Measurements from ENCODE around the gene LCN10.
"Not testable (repeated sequence)": the region's sequence is repeated elsewhere in the genome, so short reads cannot be mapped to it uniquely, and the experiment has no call there.

Gene LCN10

GRCh38 chr9:136707011-136707410 is 35.7 kb downstream of the LCN10 start:
- H3K36me3 ChIP-seq (ENCODE audit: insufficient read depth, insufficient read length, low read length): no peaks in the 10 kb centered on the region
- no peak overlapping the region for H3K4me3 ChIP-seq (ENCODE audit: insufficient read length, low read depth)
- no peak for DNase-seq (ENCODE audit: low read depth, low spot score)
- H3K9me3 ChIP-seq (ENCODE audit: insufficient read depth, low read length): no peaks in the 10 kb centered on the region
- TF ChIP-seq SUZ12 (IDR thresholded peaks at IDR 0.05; ENCODE audit: extremely low read depth, insufficient read depth, insufficient read length): no peak
- no peak for TF ChIP-seq ZNF274 (IDR thresholded peaks at IDR 0.05; ENCODE audit: low read depth, low read length)
- TF ChIP-seq YY1 (IDR thresholded peaks at IDR 0.05; ENCODE audit: insufficient read depth, insufficient read length): no peak
- H3K4me1 ChIP-seq (ENCODE audit: insufficient read depth, insufficient read length): peaks cover 12% of the 10 kb centered on the region
- H3K27me3 ChIP-seq (ENCODE audit: insufficient read depth, insufficient read length): peaks cover 9% of the 10 kb centered on the region
- no peak overlapping the region for H3K9ac ChIP-seq (ENCODE audit: insufficient read length, low read depth)

- Histone ChIP-seq H3K36me3 (ENCODE audit: insufficient read depth, insufficient read length, low read length) (no peaks in the 10 kb centered on the region), H3K4me1 (ENCODE audit: insufficient read depth, insufficient read length) (peaks cover 16% of the 10 kb centered on the region), H3K4me3 (ENCODE audit: insufficient read length, low read depth) (no peak overlapping the region), H3K9ac (ENCODE audit: insufficient read length, low read depth) (no peak overlapping the region), H3K27me3 (ENCODE audit: insufficient read depth, insufficient read length) (peaks cover 2% of the 10 kb centered on the region), H3K9me3 (ENCODE audit: insufficient read depth, low read length) (no peaks in the 10 kb centered on the region)
- DNase-seq (ENCODE audit: low read depth, low spot score): no peak
- TF ChIP-seq YY1 (IDR thresholded peaks at IDR 0.05; ENCODE audit: insufficient read depth, insufficient read length) (no peak), SUZ12 (IDR thresholded peaks at IDR 0.05; ENCODE audit: extremely low read depth, insufficient read depth, insufficient read length) (no peak), ZNF274 (IDR thresholded peaks at IDR 0.05; ENCODE audit: low read depth, low read length) (no peak)
Measured at GRCh38 chr9:136705564-136705963, 37.2 kb downstream of the LCN10 start.

GRCh38 chr9:136704741-136705140 is 38.0 kb downstream of the LCN10 start:
- not testable (repeated sequence) for DNase-seq (ENCODE audit: low read depth, low spot score); H3K9me3 ChIP-seq (ENCODE audit: insufficient read depth, low read length); H3K4me3 ChIP-seq (ENCODE audit: insufficient read length, low read depth); H3K27me3 ChIP-seq (ENCODE audit: insufficient read depth, insufficient read length); H3K9ac ChIP-seq (ENCODE audit: insufficient read length, low read depth); H3K36me3 ChIP-seq (ENCODE audit: insufficient read depth, insufficient read length, low read length)
- H3K4me1 ChIP-seq (ENCODE audit: insufficient read depth, insufficient read length): peaks cover 14% of the 10 kb centered on the region

GRCh38 chr9:136703276-136703860 is 39.4 kb downstream of the LCN10 start:
- no peak for DNase-seq (ENCODE audit: low read depth, low spot score)
- peaks cover 6% of the 10 kb centered on the region for H3K4me1 ChIP-seq (ENCODE audit: insufficient read depth, insufficient read length)
- H3K27me3 ChIP-seq (ENCODE audit: insufficient read depth, insufficient read length): no peaks in the 10 kb centered on the region
- no peaks in the 10 kb centered on the region for H3K9me3 ChIP-seq (ENCODE audit: insufficient read depth, low read length)
- no peak overlapping the region for H3K4me3 ChIP-seq (ENCODE audit: insufficient read length, low read depth)
- H3K36me3 ChIP-seq (ENCODE audit: insufficient read depth, insufficient read length, low read length): no peaks in the 10 kb centered on the region
- no peak overlapping the region for H3K9ac ChIP-seq (ENCODE audit: insufficient read length, low read depth)
- no peak for TF ChIP-seq SUZ12 (IDR thresholded peaks at IDR 0.05; ENCODE audit: extremely low read depth, insufficient read depth, insufficient read length)
- no peak for TF ChIP-seq ZNF274 (IDR thresholded peaks at IDR 0.05; ENCODE audit: low read depth, low read length)
- TF ChIP-seq YY1 (IDR thresholded peaks at IDR 0.05; ENCODE audit: insufficient read depth, insufficient read length): no peak

- no peak overlapping the region for H3K4me3 ChIP-seq (ENCODE audit: insufficient read length, low read depth)
- no peak for DNase-seq (ENCODE audit: low read depth, low spot score)
- no peaks in the 10 kb centered on the region for H3K36me3 ChIP-seq (ENCODE audit: insufficient read depth, insufficient read length, low read length)
- H3K9ac ChIP-seq (ENCODE audit: insufficient read length, low read depth): no peak overlapping the region
- peaks cover 3% of the 10 kb centered on the region; the same call in 1 of the 2 replicates for H3K9me3 ChIP-seq (ENCODE audit: insufficient read depth, low read length)
- TF ChIP-seq YY1 (IDR thresholded peaks at IDR 0.05; ENCODE audit: insufficient read depth, insufficient read length): no peak
- TF ChIP-seq SUZ12 (IDR thresholded peaks at IDR 0.05; ENCODE audit: extremely low read depth, insufficient read depth, insufficient read length): no peak
- TF ChIP-seq ZNF274 (IDR thresholded peaks at IDR 0.05; ENCODE audit: low read depth, low read length): no peak
- H3K27me3 ChIP-seq (ENCODE audit: insufficient read depth, insufficient read length): no peaks in the 10 kb centered on the region
- H3K4me1 ChIP-seq (ENCODE audit: insufficient read depth, insufficient read length): peaks cover 12% of the 10 kb centered on the region
Measured at GRCh38 chr9:136701668-136702053, 41.1 kb downstream of the LCN10 start.

- TF ChIP-seq ZNF274 (IDR thresholded peaks at IDR 0.05; ENCODE audit: low read depth, low read length): no peak
- TF ChIP-seq SUZ12 (IDR thresholded peaks at IDR 0.05; ENCODE audit: extremely low read depth, insufficient read depth, insufficient read length): no peak
- TF ChIP-seq YY1 (IDR thresholded peaks at IDR 0.05; ENCODE audit: insufficient read depth, insufficient read length): no peak
- no peak for DNase-seq (ENCODE audit: low read depth, low spot score)
- H3K9ac ChIP-seq (ENCODE audit: insufficient read length, low read depth): peak overlapping the region; percentile 16
- H3K9me3 ChIP-seq (ENCODE audit: insufficient read depth, low read length): peaks cover 3% of the 10 kb centered on the region; the same call in 1 of the 2 replicates
- H3K4me1 ChIP-seq (ENCODE audit: insufficient read depth, insufficient read length): peaks cover 17% of the 10 kb centered on the region
- H3K36me3 ChIP-seq (ENCODE audit: insufficient read depth, insufficient read length, low read length): no peaks in the 10 kb centered on the region
- no peaks in the 10 kb centered on the region for H3K27me3 ChIP-seq (ENCODE audit: insufficient read depth, insufficient read length)
- no peak overlapping the region for H3K4me3 ChIP-seq (ENCODE audit: insufficient read length, low read depth)
Measured at GRCh38 chr9:136700959-136701667, 41.6 kb downstream of the LCN10 start.

- no peaks in the 10 kb centered on the region for H3K36me3 ChIP-seq (ENCODE audit: insufficient read depth, insufficient read length, low read length)
- H3K4me1 ChIP-seq (ENCODE audit: insufficient read depth, insufficient read length): peaks cover 21% of the 10 kb centered on the region
- TF ChIP-seq SUZ12 (IDR thresholded peaks at IDR 0.05; ENCODE audit: extremely low read depth, insufficient read depth, insufficient read length): no peak
- no peak for TF ChIP-seq YY1 (IDR thresholded peaks at IDR 0.05; ENCODE audit: insufficient read depth, insufficient read length)
- no peak for TF ChIP-seq ZNF274 (IDR thresholded peaks at IDR 0.05; ENCODE audit: low read depth, low read length)
- no peak for DNase-seq (ENCODE audit: low read depth, low spot score)
- H3K27me3 ChIP-seq (ENCODE audit: insufficient read depth, insufficient read length): no peaks in the 10 kb centered on the region
- peaks cover 3% of the 10 kb centered on the region; the same call in 1 of the 2 replicates for H3K9me3 ChIP-seq (ENCODE audit: insufficient read depth, low read length)
- no peak overlapping the region for H3K9ac ChIP-seq (ENCODE audit: insufficient read length, low read depth)
- no peak overlapping the region for H3K4me3 ChIP-seq (ENCODE audit: insufficient read length, low read depth)
Measured at GRCh38 chr9:136700304-136700703, 42.4 kb downstream of the LCN10 start.

Measured in NT2/D1 (cell line).